DMS153 treated with DMSO at 0.1 percent for 48 hours (cell line): ENCODE results near the gene MME.
"Not testable (repeated sequence)": the region's sequence is repeated elsewhere in the genome, so short reads cannot be mapped to it uniquely, and the experiment has no call there.

ENCODE experiments used
- DNase-seq: peaks from one replicate; lab custom pipeline; 2025; ENCODE audit not compliant: unreplicated experiment; lab: John Stamatoyannopoulos, UW

The MME gene

DNA sequence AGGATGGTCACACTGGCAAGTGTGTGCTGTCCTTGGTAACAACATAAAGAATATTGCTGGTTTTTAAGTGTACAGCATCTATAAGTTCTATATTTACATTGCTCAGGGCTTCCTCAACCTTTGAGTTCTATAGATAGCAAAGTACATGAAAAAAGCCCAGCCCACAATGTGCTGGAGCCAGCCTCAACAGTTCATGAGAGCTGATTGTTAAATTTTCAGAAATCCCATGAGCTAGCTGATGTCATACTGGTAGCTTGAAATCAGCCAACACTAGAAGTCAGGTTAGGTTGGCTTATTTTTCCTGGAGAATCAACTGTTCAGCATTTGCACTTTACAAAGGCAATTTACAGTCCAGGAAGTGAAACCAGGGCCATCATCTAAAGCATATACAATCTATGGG, 110.6 kb downstream of the MME start:
- no peak for DNase-seq

DNA sequence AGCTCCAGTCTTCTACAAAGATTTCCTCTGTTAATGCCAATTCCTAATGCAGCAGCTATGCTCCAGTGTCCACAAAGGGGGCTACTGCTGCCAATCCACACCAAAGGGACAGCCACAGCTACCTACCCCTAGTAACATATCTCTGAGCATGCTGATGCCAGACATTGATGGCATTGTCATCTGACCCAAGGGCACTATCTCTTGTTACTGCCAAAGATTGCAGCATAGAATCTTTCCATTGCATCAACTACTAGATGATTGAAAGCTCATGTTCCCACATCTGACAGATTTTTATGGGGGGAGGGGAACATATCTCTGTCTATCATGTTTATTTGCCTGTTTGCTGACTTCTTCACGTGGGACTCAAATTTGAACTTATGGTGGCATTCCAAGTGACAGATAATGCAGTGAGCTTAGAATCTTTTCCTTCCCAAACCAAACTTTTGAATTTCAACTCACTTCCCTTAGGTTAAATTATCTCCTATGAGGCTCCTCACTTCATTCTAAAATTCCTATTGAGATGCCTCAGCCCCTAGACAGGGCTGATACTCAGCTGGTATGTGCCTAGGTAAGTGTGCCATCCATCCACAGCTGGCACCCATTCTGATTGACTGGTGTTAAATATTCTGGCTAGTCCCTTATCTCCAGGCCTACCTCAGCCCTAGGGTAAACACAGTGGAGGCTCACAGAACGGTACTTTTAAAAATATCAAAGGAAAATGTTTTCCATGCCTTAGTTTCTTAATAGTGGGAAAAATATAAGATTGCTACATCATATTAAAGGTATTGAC, 113.0 kb downstream of the MME start:
- no peak for DNase-seq

DNA sequence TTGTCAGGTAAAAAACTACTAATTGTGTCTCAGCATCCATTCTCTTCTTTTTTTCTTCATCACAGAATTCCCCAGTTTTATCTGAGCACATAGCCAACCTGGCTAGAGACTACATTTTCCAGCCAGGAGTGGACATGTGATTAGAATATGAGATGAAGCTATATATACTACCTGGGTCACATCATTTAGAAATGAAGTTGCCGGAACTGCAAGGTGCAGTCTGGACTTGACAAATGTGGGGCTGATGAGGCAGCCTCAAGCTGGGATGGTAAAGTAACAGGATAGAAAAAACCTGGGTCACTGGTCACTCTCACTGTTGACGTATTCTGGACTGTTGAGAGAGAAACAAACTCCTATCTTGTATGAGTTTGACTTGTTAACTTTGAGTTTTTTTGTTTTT, 113.7 kb downstream of the MME start:
- no peak for DNase-seq

DNA sequence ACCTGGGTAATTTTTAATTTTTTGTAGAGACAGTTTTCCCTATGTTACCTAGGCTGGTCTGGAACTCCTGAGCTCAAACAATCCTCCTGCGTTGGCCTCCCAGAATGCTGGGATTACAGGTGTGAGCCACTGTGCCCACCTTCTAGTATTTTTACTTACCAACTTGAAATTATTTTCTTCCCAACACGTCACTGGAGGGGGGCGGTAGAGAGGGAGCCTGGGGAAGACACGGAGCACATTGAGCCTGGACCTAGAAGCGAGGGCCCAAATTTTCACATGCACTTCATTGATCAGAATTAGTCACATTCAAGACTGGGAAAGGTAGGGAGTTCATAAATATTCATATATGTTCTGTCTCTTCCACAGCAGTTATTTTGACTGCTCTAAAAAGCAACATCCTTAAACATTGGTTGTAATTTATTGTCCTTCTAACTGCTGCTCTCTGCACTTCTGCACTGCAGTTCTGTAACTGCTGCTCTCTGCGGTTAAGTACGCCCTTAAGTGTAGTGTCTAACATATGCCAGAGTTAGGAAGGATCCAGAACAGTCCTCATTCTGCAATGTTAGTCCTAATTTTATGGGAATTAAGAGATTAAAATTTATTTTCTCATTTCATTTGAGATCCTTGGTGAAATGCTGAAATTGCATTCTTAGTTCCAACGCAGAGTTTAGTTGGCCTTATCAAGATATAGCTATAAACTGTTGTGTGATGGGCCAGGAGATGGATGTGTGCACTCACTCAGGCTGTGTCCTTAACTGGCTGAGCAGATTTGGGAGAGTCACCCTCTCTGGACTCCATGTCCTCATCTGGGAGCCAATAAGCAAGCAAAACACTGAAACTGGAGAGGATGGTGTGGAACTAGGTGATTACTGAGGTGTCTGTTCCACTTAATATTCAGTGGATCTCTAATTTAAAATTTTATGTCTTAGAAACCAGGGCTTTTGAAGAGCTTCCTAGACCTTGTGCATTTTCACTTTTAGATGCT, 115.1 kb downstream of the MME start:
- no peak for DNase-seq

DNA sequence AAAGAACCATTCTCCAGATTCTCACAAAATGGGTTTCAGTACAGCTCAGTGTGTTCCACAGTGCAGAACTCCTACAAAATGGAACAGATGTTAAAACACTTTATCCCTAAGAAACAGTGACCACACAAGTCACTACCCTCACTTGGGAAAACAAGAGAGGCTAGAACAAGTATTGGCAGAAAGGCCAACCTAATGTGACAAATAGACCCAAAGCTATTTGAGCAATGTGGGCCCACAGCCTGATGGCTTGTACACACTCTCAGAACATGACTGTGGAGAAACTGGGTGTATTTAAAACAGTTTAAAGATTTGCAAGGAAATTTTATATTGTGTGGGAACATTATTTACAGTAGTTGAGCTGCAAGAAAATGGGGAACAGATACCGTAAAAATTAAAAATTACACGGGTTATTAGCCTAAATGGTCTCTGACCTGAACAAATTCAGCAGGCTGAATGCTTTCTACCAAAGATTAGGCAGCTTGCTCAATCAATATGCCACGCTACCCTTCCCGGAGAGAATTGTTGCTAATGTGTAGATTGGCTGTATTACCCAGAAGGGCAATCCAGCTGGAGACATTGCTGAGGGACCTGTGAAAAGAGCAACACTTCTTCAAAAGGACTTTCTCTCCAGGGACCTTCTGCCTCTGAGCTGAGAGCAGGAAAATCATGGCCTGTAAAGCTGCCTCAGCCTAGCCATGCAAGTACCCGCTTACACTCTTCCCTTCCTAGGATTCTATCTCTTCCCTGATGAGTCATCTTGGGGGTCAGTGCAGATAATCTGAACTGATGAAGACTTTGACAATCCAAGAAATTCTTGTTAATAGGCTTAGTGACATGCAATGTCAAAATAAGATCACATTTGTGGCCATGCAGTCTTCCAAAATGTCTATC, 116.3 kb downstream of the MME start:
- DNase-seq = no peak

DNA sequence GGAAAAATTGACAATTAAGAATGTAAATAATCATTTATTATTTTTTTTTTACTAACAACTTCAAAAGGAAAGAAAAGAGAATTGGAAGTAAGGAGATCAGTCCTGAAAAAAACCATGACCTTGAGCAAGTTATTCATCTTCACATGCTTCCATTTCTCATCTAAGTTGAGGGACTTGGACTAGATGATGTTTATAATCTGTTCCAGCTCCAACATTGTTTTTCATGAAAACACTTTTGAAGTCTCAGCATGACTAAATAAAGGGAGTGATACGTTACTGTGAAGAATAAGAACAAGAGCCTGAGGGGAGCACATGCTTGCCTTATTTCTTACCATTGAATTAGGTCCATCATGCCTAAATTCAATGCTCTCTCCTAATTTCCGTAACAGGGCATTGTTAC, 117.7 kb downstream of the MME start:
- DNase-seq = no peak

DNA sequence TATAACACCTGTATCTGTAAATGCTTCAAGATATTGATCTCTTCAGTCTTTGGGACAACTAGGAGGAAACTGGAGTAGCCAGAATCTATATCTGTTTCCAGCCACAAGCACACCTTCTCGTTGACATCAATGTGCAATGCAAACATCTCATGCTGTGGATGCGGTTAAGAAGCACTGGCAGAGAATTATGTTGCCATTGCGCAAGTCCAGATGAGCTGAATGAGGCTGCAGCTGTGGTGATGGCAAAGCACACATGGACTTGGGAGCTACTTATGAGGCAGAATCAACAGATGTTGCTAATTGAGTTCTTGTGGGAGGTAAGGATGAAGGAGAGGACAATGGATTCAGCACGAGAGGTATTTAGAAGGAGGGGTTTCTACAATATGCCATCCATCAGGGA, 122.5 kb downstream of the MME start:
- no peak for DNase-seq

DNA sequence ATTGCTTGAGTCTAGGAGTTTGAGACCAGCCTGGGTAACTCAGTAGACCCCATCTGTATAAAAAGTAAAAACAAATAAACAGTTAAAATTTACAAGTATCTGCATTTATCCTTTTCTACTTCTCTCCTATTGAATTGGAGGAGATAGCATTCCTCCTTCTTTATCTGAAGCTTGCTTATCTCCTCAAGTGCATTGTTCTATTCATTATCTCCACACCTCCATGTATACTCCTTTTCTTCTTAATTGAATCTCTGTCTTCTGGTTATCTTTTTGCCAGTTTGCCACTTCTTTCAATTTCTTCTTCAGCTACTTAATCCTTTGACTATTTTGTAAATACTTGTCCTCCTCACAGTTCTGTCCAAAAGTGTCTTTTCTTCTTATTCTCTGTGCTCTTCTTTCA, 124.7 kb downstream of the MME start:
- no peak for DNase-seq

DNA sequence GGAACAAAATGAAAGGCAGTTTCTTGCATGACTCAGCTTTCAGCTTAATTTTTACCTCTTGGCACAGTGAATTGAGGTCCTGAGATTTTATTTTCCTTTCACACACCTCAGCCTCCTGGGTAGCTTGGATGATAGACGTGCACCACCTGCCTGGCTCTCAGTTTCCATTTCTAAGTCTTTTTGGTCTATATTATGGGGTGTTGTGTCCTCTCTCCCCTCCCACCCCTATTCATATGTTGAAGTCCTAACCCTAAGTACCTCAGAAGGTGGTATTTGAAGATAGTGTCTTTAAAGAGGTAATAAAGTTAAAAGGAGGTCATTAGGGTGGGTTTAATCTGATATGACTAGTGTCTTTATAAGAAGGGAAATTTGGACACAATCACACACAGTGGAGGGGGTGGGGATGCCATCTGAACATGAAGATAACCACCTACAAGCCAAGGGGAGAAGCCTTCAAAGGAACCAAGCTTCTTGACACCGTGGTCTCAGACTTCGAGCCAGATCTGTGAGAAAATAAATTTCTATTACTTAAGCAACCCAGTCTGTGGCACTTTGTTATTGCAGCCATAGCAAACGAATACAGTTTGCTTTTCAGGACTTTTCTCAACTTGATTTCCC, 128.2 kb downstream of the MME start:
- DNase-seq = no peak

DNA sequence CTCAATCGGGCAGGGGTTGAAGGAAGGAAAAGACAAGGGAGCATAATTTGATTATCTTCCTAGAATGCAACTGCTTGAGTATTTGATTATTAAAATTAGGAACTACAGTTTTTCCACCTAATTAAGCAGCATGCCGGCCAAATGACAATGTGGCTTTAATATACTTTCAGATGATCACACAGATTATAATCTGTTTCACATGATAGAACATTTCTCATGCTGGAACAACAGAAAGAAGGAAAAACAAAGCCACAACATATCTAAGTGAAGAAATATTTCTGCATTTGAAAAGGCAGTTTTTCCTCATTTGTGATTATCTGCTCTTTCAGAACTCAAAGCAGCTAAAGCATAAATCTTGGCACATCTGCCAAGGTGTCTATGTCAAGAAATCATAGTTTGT, 130.6 kb downstream of the MME start:
- no peak for DNase-seq

DNA sequence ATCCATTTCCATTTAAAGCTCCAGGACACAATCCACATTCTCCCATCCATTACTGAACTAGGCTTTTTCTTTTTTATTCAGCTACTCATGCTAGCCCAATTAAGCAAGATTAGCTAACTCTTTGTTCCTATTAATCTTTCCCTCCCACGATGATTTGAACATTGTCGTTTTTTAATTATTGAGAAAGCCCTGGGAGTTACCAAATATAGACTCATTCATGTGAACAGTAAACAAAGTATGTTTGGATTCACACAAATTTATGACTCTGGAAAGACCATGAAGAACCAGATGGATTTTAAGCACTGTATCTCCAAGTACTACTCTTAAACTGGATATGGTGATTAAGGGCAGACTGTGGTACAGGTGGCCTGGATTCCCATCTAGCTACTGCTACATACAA, 131.1 kb downstream of the MME start:
- DNase-seq = no peak

DNA sequence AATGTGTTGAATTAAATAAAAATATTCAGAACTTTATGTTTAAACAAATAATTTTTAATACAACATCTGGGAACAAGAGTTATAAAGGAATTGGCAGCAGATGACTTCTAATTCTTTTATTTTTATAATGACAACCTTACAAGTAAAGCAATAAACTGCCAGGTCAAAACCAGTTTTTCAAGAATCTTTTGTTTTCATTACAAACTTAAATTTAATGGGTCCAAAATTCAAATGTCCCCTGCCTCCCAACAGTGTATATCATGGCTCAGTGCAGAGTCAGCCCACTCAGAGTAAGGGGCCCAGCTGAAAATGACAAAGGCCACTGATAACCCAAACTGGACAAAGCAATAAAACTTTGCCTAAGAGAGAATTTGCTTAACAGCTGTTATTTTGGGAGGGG, 131.8 kb downstream of the MME start:
- DNase-seq = no peak

DNA sequence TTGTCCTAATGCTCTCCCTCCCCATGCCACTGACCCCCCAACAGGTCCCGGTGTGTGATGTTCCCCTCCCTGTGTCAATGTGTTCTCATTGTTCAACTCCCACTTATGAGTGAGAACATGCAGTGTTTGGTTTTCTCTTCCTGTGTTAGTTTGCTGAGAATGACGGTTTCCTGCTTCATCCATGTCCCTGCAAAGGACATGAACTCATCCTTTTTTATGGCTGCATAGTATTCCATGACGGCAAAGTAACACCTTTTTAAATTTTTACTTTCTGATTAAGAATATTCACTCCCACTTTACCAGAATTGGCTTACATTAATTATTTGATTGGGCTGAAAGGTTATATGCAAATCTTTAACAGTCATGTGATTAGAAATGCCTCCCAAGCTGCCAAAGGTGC, 135.9 kb downstream of the MME start:
- DNase-seq = not testable (repeated sequence)

DNA sequence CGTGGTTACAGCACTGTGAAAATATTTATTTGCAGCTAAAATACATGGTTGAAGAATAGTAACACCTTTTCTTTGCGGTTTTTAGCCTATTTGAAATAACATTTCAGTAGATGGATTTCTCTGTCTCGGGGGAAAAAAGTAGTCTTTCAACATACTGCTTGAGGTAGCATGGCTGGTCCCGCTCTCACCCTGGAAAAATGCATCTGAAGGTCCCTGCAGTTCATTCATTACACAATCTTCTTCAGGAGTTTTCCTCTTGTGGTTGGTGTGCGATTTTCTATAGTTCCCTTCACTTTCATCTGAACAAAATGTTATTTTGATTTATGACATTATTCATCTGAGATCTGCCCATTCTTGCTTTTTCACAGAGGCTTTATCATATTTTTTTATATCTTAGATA, 137.5 kb downstream of the MME start:
- DNase-seq = no peak

DNA sequence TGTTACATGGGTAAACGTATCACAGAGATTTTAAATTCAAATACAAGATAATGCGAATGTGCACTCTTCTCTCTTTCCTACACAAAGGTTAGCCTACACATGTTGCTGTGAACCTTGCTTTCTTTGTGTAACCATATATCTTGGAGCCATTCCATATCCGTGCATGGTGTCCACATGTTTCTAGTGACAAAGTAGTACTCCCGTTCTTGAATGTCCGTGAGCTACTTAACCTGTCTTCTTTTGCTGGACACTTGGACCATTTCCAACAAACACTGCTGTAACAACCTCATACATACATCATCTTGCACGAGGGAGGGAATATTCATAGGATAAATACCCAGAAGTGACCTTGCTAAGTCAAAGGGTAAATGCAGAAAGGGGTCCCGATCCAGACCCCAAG, 138.3 kb downstream of the MME start:
- no peak for DNase-seq

DNA sequence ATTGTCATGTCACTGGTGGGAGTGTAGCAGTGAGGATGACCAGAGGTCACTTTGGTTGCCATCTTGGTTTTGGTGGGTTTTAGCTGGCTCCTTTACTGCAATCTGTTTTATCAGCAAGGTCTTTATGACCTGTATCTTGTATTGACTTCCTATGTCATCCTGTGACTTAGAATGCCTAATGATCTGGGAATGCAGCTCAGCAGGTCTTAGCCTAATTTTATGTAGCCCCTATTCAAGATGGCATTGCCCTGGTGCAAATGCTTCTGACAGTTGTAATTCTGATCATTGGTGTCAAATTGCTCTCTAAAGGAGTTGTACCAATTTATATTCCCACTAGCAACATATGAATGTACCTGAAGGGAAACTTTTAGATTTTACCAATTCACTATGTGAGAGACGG, 139.0 kb downstream of the MME start:
- DNase-seq = no peak

DNA sequence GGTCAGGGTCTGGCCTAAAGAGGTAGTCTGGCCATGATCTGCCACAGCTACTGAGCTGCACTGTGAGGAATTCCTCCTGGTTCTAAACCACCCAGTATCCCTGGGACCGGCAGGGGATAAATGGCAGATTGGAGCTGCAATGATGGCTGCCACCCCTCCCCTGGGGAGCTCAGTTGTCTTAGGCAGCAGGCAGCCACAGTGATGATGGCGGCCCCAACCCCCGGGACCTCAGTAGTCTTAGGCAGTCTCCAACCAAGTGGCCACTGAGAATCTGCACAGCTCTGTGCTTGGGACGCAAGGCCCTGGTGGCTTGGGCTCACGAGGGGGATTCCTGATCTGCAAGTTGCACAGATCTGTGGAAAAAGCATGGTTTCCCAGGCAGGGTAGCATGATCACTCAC, 145.3 kb downstream of the MME start:
- DNase-seq = no peak

DNA sequence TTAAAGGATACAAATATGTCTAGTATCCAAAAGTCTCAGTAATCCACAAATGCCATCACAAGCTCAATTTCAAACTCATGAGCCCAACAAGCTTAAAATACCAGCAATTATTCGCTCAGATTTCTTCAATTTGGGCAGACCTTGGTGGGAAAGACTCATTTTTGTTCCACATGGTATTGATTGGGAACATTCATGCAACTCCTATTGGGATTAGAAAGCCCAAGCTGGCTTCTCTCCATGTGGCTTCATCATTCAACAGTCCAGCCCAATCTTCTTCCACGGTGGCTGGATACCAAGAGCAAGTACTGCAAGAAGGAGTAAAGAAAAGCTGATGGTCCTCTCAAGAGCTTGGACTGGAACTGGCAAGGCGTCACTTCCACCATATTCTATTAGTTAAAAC, 147.0 kb downstream of the MME start:
- DNase-seq = no peak

DNA sequence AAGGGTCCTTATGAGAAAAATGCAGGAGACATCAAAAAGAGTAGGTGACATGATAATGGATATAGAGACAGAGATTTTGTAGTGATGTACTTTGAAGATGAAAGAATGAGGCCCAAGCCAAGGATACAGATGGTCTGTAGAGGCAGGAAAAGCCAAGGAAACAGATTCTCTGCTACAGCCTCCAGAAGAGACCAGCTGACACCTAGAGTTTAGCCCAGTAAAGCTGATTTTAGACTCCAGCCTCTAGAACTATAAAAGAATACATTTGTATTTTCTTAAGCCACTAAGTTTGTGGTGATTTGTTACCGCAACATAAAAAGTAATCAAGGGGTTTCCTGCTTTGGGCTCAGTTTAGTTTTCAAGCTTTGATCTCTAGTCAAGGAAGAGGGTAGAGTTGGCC, 148.6 kb downstream of the MME start:
- DNase-seq = no peak

DNA sequence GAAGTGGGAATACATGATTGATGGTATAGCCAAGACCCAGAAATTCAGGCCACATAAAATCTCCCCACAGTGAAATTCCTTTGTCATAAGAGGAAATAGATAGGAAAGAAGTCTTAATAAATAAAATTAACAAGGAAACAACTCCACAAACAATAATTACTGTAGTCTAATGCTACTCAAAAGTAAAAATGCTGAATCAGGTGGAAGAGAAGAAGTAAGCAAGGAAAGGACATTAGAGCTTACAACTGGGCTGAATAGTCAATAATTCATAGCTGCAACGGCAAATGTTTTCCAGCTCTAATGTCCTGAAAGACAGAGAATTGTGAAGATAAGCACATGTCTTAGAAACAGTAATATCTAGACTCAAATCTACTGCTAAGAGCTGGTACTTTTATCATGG, 149.0 kb downstream of the MME start:
- DNase-seq = no peak

DNA sequence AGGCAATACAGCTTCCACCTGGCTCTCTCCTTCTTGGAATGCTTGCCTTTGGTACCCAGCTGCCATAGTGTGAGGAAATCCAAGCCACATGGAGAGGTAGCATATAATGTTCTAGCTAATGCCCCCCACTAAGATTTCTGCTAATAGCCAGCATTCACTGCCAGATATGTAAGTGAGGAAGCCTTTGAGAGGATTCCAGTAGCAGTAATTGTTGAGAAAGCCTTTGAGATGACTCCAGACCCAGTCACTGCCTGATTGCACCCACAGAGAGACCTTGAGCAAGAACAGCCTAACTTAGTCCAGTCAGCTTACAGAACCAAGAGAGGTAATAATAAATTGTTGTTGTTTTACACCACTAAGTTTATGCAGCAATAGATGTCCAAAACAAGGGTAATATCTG, 150.3 kb downstream of the MME start:
- DNase-seq = no peak
